Stimulated activated CD8-positive, alpha-beta memory T cell treated with anti-CD3 and anti-CD28 coated beads, Interleukin-2, amount 100 ng/mL, for 48 hours (primary cell): Measurements from ENCODE around the gene OPRL1.

Experiments
- DNase-seq, 2 donors: peaks; one replicate each; pipeline ENCODE4 v3.0.0-alpha.2; 2020; ENCODE audit warnings: low read depth in 2 of 2

Gene OPRL1

DNA sequence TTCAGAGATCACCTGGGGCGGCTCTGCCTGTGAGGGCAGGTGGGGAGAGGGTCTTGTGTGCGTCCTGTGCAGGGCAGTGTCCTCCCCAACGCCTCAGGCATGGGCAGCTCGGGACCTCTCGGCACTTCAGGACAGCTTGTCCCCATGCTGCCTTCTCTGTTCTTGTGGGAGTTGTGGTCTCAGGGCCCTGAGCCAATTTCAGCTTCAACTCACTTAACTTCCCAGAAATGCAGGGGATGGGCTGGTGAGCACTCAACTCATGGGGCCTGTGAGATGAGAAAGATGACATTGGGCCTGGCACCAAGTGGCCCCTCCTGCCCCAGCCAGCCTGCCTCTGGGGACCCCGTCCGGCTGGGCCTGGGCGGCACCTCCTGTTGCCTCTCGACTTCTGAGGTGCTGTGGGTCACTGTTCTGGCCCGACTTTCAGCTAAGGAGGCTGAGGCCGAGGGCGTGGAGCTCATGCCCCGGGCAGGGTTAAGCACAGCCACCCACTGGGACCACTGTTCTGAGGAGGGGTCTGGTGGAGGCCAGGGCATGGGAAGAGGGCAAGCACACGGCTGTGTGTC is 7.3 kb upstream of the OPRL1 start:
- no peak for DNase-seq

GRCh38 chr20:64073476-64074183 is 6.3 kb upstream of the OPRL1 start:
- DNase-seq, result no peak

DNA sequence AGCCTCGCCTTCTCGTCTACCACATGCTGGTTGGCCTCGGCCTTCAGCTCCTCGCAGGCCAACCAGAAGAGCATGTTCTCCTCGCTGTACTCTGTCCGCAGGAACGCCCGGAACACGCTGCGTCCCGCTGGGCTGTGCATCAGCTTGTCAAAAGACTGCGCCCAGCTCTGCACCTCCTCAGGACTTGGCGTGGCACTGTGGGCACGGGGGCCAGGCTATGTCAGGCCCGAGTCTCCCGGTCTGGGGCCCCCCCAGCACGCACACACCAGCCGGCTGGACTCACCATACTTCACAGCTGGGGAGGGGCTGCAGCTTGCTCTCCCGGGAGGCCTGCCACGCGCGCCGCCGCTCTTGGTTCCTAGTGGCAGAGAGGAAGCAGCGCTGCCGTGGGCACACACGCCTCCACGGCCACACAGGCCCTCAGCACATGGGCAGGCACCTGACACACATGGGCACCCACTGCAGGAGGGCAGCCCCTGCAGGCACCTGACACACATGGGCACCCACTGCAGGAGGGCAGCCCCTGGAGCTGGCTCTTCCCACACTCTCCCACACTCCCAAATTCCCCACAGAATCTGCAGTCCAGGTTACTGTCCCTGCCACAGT is 5.6 kb upstream of the OPRL1 start:
- no peak for DNase-seq

- DNase-seq, result no peak
Observed at GRCh38 chr20:64074963-64075362, 4.9 kb upstream of the OPRL1 start.

- DNase-seq, result no peak
Observed at GRCh38 chr20:64075556-64075955, 4.3 kb upstream of the OPRL1 start.

GRCh38 chr20:64076061-64076997 is 3.6 kb upstream of the OPRL1 start:
- no peak for DNase-seq

GRCh38 chr20:64077094-64077493 is 2.8 kb upstream of the OPRL1 start:
- DNase-seq, result peak in 1 of 2 donors; percentile 40

- no peak for DNase-seq
Observed at GRCh38 chr20:64077541-64077875, 2.4 kb upstream of the OPRL1 start.

GRCh38 chr20:64077876-64078551 is 1.9 kb upstream of the OPRL1 start:
- DNase-seq, result no peak

DNA sequence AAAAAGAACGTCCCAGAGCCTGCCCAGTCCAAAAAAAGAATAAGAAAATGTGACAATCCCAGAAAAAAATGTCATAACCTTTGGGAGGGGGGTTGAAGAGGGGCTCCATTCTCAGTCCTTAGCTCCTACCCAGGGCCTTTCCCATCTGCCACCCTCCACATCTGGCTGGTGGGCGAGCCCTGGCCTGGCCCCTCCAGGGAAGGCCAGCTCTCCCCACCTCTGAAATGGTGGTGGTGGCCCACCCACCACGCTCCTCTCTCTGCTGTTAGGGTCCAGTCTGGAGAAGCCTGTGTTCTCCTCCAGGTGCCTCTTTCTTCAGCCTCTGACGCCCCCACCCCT is 979 bp upstream of the OPRL1 start:
- DNase-seq, result no peak

GRCh38 chr20:64079273-64080012 is 439 bp upstream of the OPRL1 start, which contains the start of gene RGS19:
TSS of gene RGS19 (minus strand) at chr20:64079518. CDS start at chr20:64076886, 2,632 bp downstream.
- peak; percentile 56 to 61 for DNase-seq

GRCh38 chr20:64080813-64081623 is 1.1 kb downstream of the OPRL1 start:
- no peak for DNase-seq

- DNase-seq, result no peak
Observed at GRCh38 chr20:64081624-64081964, 1.7 kb downstream of the OPRL1 start.

GRCh38 chr20:64082126-64082731 is 2.3 kb downstream of the OPRL1 start:
- no peak for DNase-seq

- no peak for DNase-seq
Observed at GRCh38 chr20:64082820-64083377, 3.0 kb downstream of the OPRL1 start.

DNA sequence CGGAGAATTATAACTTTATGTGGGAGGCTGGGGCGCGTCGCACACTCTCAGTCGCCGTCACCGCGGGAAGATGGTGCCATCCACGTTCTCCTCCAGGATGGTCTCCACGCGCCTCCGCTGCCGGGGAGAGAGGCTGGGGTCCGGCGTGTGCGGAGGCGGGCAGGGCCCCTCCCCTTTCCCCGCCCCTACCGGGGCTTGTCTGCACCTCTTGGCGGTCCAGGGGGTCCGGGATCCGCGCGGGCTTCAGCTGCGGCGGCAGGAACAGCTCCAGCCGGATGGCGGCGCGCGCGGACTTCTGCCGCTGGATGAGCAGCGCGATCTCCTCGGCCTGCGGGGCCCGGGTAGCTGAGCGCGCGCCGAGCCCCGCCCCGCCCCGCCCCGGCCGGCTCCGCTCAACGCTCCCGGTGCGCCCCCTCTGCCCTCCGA is 3.5 kb downstream of the OPRL1 start:
- peak; percentile 71 to 75 for DNase-seq

- no peak for DNase-seq
Observed at GRCh38 chr20:64083804-64084684, 4.2 kb downstream of the OPRL1 start, which contains the start of gene LKAAEAR1. TSS of gene LKAAEAR1 (minus strand) at chr20:64084398. CDS start at chr20:64084219, 179 bp downstream.

GRCh38 chr20:64084685-64085152 is 4.8 kb downstream of the OPRL1 start:
- DNase-seq, result no peak
